ENCODE results near the gene ANKMY1.

The ANKMY1 gene

DNA sequence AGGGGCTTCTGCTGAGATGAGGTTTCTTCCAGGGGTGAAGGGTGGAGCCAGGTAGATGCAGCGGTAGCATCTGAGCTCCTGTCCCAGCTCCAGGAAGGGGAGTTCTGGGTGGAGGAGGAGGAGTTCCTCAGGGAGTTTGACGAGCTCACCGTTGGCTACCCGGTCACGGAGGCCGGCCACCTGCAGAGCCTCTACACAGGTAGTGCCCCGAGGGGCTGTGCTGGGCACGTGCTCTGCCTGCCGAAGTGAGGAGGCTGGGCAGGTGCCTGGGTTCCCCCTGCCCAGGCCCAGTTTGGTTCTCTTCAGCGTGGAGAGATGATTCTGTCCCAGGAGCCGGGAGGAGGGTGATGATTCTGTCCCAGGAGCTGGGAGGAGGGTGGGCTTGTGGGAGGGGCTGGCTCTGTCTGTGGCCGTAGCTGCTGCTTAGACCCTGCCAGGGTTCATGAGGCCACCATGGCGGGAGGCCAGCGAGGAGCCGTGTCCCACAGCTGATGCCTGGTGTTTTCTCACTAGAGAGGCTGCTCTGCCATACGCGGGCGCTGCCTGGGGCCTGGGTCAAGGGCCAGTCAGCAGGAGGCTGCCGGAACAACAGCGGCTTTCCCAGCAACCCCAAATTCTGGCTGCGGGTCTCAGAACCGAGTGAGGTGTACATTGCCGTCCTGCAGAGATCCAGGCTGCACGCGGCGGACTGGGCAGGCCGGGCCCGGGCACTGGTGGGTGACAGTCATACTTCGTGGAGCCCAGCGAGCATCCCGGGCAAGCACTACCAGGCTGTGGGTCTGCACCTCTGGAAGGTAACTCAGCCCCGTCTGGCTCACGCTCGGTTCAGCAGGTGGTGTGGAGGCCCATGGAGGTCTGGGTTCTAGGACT, 37.0 kb upstream of the ANKMY1 start:
- Histone ChIP-seq H3K36me3 (ENCODE audit: control insufficient read depth, insufficient read depth, low read length) (peaks cover 6% of the 10 kb centered on the region), H3K4me3 (ENCODE audit: insufficient read depth, low read depth, low read length) (no peak overlapping the region), H3K27me3 (ENCODE audit: control insufficient read depth, insufficient read depth, low read length, poor library complexity, severe bottlenecking) (no peaks in the 10 kb centered on the region), H3K4me1 (ENCODE audit: control insufficient read depth, insufficient read depth, low read length) (no peaks in the 10 kb centered on the region), H3K27ac (ENCODE audit: insufficient read depth, low read depth, low read length, poor library complexity, severe bottlenecking) (no peak overlapping the region), H3K9me3 (ENCODE audit: control insufficient read depth, low read length) (no peaks in the 10 kb centered on the region)
- 94% methylated on average over 34 of the region's 34 CpGs for WGBS, 2 experiments

DNA sequence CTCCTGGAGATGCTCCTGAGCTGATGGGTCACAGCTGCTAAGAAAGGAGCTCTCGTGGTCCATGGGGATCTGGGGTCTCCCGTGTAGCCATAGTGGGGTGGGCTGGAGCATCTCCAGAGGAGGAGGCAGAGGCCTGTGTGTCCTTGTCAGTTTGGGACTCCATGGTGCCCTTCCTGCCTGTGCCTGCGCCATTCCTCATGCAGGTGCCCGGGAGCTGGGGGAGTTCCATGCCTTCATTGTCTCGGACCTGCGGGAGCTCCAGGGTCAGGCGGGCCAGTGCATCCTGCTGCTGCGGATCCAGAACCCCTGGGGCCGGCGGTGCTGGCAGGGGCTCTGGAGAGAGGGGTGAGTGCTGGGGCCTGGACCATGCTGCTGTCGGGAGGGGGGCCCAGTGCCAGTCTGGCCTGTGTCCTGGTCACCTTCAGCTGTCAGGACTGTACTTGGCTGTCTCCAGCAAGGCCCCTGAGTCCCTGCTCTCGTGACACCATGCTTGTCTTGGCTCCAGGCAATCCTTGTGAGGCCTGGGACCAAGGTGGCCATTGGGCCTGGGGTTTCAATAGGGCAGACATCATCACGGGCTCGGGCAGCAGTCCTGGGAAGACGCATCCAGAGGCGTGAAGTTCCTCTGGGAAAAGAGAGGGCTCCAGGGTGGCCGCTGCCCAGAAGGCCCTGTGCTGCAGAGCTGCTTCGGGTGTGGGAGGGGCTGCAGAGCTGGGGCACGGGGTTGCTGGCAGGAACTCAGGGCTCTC, 36.1 kb upstream of the ANKMY1 start:
- H3K27ac ChIP-seq (ENCODE audit: insufficient read depth, low read depth, low read length, poor library complexity, severe bottlenecking) = no peak overlapping the region
- no peaks in the 10 kb centered on the region for H3K4me1 ChIP-seq (ENCODE audit: control insufficient read depth, insufficient read depth, low read length)
- peaks cover 6% of the 10 kb centered on the region for H3K36me3 ChIP-seq (ENCODE audit: control insufficient read depth, insufficient read depth, low read length)
- H3K4me3 ChIP-seq (ENCODE audit: insufficient read depth, low read depth, low read length) = no peak overlapping the region
- H3K9me3 ChIP-seq (ENCODE audit: control insufficient read depth, low read length) = no peaks in the 10 kb centered on the region
- H3K27me3 ChIP-seq (ENCODE audit: control insufficient read depth, insufficient read depth, low read length, poor library complexity, severe bottlenecking) = no peaks in the 10 kb centered on the region
- 94 to 95% methylated on average over 19 of the region's 19 CpGs for WGBS, 2 experiments

DNA sequence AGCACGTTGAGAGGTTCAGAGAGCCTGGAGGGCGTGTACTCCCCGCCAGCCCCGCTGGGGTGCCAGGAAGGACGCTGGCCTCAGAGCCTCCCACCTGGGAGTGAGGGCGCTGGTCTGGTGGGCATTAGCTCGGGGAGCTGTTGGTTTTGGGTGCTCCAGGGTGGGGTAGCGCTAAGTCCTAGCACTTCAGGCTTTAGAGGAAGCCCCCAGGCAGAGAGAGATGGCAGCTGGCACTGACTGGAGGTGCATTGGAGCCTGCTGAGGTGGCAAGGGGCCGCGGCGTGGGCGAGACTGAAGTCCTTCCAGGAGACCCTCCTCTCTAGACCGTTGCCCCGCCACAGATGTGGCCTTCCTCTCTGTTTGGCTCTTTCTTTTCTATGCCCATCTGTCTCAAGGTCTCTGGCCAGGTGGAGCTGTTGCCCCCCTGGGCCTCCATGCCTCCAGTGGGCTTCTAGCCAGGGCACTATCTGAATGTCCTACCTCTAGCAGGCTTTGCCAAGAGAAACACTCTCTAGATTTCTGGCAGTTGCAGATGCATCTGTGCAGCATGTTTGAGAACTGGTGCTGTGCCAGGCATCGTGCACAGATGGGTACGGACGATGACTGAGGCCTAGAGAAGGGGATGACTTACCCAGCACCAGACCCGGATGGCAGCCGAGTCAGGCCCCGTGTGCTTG, 35.4 kb upstream of the ANKMY1 start:
- peaks cover 6% of the 10 kb centered on the region for H3K36me3 ChIP-seq (ENCODE audit: control insufficient read depth, insufficient read depth, low read length)
- no peaks in the 10 kb centered on the region for H3K27me3 ChIP-seq (ENCODE audit: control insufficient read depth, insufficient read depth, low read length, poor library complexity, severe bottlenecking)
- 95 to 96% methylated on average over 20 of the region's 20 CpGs for WGBS, 2 experiments

DNA sequence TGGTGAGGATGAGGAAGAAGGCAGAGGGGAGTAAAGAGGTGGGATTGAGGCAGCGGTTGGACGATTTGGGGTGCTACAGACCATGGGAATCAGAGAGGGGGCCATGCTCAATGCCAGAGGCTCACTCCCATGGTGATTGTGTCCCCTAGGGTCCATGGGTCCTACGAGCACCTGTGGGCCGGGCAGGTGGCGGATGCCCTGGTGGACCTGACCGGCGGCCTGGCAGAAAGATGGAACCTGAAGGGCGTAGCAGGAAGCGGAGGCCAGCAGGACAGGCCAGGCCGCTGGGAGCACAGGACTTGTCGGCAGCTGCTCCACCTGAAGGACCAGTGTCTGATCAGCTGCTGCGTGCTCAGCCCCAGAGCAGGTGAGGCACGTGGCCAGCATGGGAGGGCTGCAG, 34.0 kb upstream of the ANKMY1 start:
- Histone ChIP-seq H3K4me3 (ENCODE audit: insufficient read depth, low read depth, low read length) (no peak overlapping the region), H3K36me3 (ENCODE audit: control insufficient read depth, insufficient read depth, low read length) (peaks cover 6% of the 10 kb centered on the region), H3K4me1 (ENCODE audit: control insufficient read depth, insufficient read depth, low read length) (peaks cover 8% of the 10 kb centered on the region), H3K9me3 (ENCODE audit: control insufficient read depth, low read length) (no peaks in the 10 kb centered on the region), H3K27me3 (ENCODE audit: control insufficient read depth, insufficient read depth, low read length, poor library complexity, severe bottlenecking) (no peaks in the 10 kb centered on the region), H3K27ac (ENCODE audit: insufficient read depth, low read depth, low read length, poor library complexity, severe bottlenecking) (no peak overlapping the region)
- WGBS, 2 experiments = 94 to 96% methylated on average over 13 of the region's 13 CpGs

More for the DNA sequence above, 35.4 kb upstream of the ANKMY1 start:
- Histone ChIP-seq H3K9me3 (ENCODE audit: control insufficient read depth, low read length) (no peaks in the 10 kb centered on the region), H3K4me3 (ENCODE audit: insufficient read depth, low read depth, low read length) (no peak overlapping the region), H3K4me1 (ENCODE audit: control insufficient read depth, insufficient read depth, low read length) (peaks cover under 1% of the 10 kb centered on the region), H3K27ac (ENCODE audit: insufficient read depth, low read depth, low read length, poor library complexity, severe bottlenecking) (no peak overlapping the region)

DNA sequence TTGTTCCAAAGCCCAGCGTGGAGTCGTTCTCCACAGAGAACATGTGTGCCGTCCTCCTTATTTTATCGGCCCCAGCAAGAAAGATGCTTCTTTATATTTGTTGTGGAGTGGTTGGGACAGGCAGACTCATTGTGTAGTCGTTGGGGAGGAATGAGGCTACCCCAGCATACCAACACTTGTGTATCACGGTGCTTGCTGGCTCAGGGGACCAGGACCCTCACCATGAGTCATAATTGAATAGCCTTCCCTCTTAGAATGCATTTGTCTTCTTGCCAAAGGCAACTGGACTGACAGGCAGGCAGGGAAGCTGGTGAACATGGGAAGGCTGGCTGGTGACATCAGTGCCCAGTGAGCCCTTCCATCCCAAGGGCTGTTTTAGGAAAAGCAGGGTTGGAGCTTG, 33.4 kb upstream of the ANKMY1 start:
- peaks cover 8% of the 10 kb centered on the region for H3K4me1 ChIP-seq (ENCODE audit: control insufficient read depth, insufficient read depth, low read length)
- peaks cover 6% of the 10 kb centered on the region for H3K36me3 ChIP-seq (ENCODE audit: control insufficient read depth, insufficient read depth, low read length)
- H3K27me3 ChIP-seq (ENCODE audit: control insufficient read depth, insufficient read depth, low read length, poor library complexity, severe bottlenecking) = no peaks in the 10 kb centered on the region
- WGBS, 2 experiments = 94 to 95% methylated on average over 6 of the region's 6 CpGs
- H3K4me3 ChIP-seq (ENCODE audit: insufficient read depth, low read depth, low read length) = no peak overlapping the region
- H3K27ac ChIP-seq (ENCODE audit: insufficient read depth, low read depth, low read length, poor library complexity, severe bottlenecking) = no peak overlapping the region
- H3K9me3 ChIP-seq (ENCODE audit: control insufficient read depth, low read length) = no peaks in the 10 kb centered on the region

DNA sequence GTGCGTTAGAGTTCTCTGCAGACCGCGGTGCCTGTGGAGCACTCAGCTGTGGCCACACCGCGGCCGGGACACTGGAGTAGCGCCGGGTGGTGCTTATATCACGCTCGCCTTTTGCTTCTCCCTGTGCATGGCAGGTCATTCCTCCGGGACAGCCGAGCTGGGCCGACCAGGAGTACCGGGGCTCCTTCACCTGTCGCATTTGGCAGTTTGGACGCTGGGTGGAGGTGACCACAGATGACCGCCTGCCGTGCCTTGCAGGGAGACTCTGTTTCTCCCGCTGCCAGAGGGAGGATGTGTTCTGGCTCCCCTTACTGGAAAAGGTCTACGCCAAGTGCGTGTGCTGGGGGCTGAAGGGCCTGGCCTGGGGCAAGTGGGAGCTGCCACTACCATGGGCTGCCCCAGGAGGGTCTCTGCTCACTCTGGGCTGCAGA, 32.9 kb upstream of the ANKMY1 start:
- Histone ChIP-seq H3K27ac (ENCODE audit: insufficient read depth, low read depth, low read length, poor library complexity, severe bottlenecking) (no peak overlapping the region), H3K4me3 (ENCODE audit: insufficient read depth, low read depth, low read length) (no peak overlapping the region), H3K9me3 (ENCODE audit: control insufficient read depth, low read length) (no peaks in the 10 kb centered on the region), H3K4me1 (ENCODE audit: control insufficient read depth, insufficient read depth, low read length) (peaks cover 8% of the 10 kb centered on the region), H3K27me3 (ENCODE audit: control insufficient read depth, insufficient read depth, low read length, poor library complexity, severe bottlenecking) (no peaks in the 10 kb centered on the region), H3K36me3 (ENCODE audit: control insufficient read depth, insufficient read depth, low read length) (peaks cover 6% of the 10 kb centered on the region)
- 96 to 97% methylated on average over 21 of the region's 21 CpGs for WGBS, 2 experiments

DNA sequence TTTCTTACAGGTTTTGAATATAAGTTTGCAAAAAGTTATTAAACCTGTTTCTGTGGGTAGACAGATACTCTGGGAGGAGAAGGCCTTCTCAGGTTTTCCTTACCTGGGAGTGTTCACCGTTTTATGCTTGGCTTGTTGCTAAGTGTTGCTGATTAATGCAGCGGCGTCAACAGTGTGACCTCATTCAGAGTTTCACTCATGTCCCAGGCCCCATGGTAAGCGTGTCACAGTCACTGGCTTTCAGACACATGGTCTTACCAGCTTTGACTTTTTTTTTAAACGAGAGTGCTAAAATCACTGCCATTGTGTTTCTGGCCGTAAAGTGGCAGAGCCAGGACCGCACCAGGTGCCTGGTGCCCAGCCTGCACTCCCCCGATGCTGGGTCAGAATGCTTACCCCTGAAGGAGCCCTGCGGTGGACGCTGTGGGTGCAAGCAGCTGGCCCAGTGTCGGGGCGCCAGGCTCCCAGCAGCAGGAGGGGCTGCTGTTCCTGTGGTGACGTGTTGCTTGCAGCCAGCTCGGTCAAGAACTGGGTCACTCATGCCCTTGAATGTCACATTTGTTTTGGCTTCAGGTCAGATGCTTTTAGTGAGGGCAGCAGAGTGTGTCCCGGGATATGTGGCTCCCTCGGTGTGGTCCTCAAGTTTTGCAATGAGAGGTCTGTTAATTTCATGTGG, 32.2 kb upstream of the ANKMY1 start:
- whole genome bisulfite sequencing, 2 experiments = 93% methylated on average over 16 of the region's 16 CpGs
- Histone ChIP-seq H3K36me3 (ENCODE audit: control insufficient read depth, insufficient read depth, low read length) (peaks cover 6% of the 10 kb centered on the region), H3K27ac (ENCODE audit: insufficient read depth, low read depth, low read length, poor library complexity, severe bottlenecking) (no peak overlapping the region), H3K4me3 (ENCODE audit: insufficient read depth, low read depth, low read length) (no peak overlapping the region), H3K27me3 (ENCODE audit: control insufficient read depth, insufficient read depth, low read length, poor library complexity, severe bottlenecking) (no peaks in the 10 kb centered on the region), H3K9me3 (ENCODE audit: control insufficient read depth, low read length) (no peaks in the 10 kb centered on the region), H3K4me1 (ENCODE audit: control insufficient read depth, insufficient read depth, low read length) (peaks cover 15% of the 10 kb centered on the region)

DNA sequence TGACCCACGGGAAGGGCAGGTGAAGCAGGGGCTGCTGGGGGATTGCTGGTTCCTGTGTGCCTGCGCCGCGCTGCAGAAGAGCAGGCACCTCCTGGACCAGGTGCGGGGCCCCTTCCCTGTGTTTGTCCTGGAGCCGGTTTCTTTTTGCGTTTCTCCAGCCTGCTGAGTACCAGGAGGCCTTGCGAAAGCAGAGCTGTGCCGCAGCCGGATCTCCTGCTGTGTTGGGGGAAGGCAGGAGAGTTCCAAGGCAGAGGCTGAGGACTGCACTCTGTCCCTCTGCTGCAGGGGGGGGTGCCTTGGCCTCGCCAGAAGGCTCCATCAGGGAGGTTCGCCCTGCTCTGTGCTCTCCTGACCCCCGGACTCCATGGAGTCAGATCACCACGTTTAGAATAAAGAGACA, 31.6 kb upstream of the ANKMY1 start:
- no peak overlapping the region for H3K4me3 ChIP-seq (ENCODE audit: insufficient read depth, low read depth, low read length)
- H3K9me3 ChIP-seq (ENCODE audit: control insufficient read depth, low read length) = no peaks in the 10 kb centered on the region
- no peak overlapping the region for H3K27ac ChIP-seq (ENCODE audit: insufficient read depth, low read depth, low read length, poor library complexity, severe bottlenecking)
- peaks cover 21% of the 10 kb centered on the region for H3K4me1 ChIP-seq (ENCODE audit: control insufficient read depth, insufficient read depth, low read length)
- H3K27me3 ChIP-seq (ENCODE audit: control insufficient read depth, insufficient read depth, low read length, poor library complexity, severe bottlenecking) = no peaks in the 10 kb centered on the region
- H3K36me3 ChIP-seq (ENCODE audit: control insufficient read depth, insufficient read depth, low read length) = peaks cover 6% of the 10 kb centered on the region
- 83% methylated on average over 14 of the region's 14 CpGs for WGBS, 2 experiments

DNA sequence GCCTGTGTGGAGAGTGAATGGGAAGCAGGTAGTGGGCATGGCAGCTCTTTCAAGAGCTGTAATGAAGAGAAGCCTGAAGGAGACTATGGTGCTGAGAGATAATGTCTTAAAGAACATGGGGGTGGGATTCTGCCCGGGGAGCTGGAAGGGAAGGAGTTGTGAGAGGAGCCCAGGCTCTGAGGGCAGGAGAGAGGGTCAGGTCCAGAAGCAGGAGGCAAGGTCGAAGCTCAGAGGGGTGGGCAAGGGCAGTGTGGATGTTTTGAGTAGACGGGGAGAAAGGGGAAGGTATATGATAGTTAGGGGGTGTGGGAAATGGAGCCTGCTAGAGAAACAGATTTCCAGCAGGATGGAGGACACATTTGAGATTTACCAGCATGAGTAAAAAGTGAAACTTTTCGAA, 30.9 kb upstream of the ANKMY1 start:
- Histone ChIP-seq H3K9me3 (ENCODE audit: control insufficient read depth, low read length) (no peaks in the 10 kb centered on the region), H3K27ac (ENCODE audit: insufficient read depth, low read depth, low read length, poor library complexity, severe bottlenecking) (no peak overlapping the region), H3K36me3 (ENCODE audit: control insufficient read depth, insufficient read depth, low read length) (peaks cover 6% of the 10 kb centered on the region), H3K4me1 (ENCODE audit: control insufficient read depth, insufficient read depth, low read length) (peaks cover 22% of the 10 kb centered on the region), H3K27me3 (ENCODE audit: control insufficient read depth, insufficient read depth, low read length, poor library complexity, severe bottlenecking) (no peaks in the 10 kb centered on the region), H3K4me3 (ENCODE audit: insufficient read depth, low read depth, low read length) (no peak overlapping the region)
- 91% methylated on average over 4 of the region's 4 CpGs for WGBS, 2 experiments

Measured in ectodermal cell (in vitro differentiated cells).